Bronchial epithelial cell (primary cell): Measurements from ENCODE around the gene SSUH2. TPM values are rescaled to one million over a fixed set of nuclear protein-coding genes. Genes with fewer than 3 reads are reported as not detected.

Source experiments
- DNase-seq: peaks from one replicate; pipeline ENCODE4 v3.0.0-alpha.2; 2010; ENCODE audit warnings: low read depth
- FAIRE-seq: peaks from 2 replicates; lab custom pipeline; 2011; peaks lifted over from hg19 to GRCh38; lab: Jason Lieb, UNC
- H3K27me3 ChIP-seq: 2 replicates; pipeline ENCODE4 v1.5.1; 2011; ENCODE audit warnings: low read length; ENCODE audit not compliant: control insufficient read depth, insufficient read depth
- H3K36me3 ChIP-seq: 2 replicates; pipeline ENCODE4 v1.5.1; 2011; ENCODE audit warnings: low read length; ENCODE audit not compliant: control insufficient read depth, insufficient read depth
- H3K4me3 ChIP-seq: 2 replicates; pipeline ENCODE4 v1.5.1; 2011; ENCODE audit warnings: mild to moderate bottlenecking, low read depth, low read length, control low read depth
- total RNA-seq: library from RNA; depleted of rRNA; stranded (reverse); fragments of >200 nt; gene quantifications from 2 replicates; pipeline ENCODE4 v1.2.1, GENCODE V29; 2014
- TF ChIP-seq, protein P1 (sequence below): IDR thresholded peaks from 2 replicates; pipeline ENCODE4 v1.5.1; 2011; ENCODE audit warnings: mild to moderate bottlenecking, moderate library complexity, low read length, control low read depth, inconsistent platforms; ENCODE audit not compliant: insufficient read depth, severe bottlenecking

SSUH2 gene
- total RNA-seq, 1 donor from 2014 or later, result 0.26 TPM

DNA sequence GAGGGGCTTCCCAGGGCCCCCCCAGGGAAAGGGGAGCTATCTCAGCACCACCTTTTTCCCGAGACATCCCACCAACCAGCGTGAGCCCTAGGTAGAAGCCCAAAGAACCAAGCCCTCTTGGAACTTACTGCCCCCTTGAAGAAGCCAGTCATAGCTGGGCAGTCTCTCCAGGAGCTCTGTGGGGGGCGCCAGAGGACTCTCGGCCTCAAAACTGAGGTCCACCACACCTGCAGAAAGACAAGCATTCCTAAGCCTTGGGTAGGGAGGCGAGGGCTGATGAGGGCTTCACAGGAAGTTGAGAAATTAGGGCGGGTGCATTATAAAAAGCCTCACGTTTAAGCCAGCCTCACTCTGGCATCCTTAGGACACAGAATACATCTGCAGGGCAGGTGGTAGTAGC lies 9.0 kb downstream of the SSUH2 start:
- no peak overlapping the region for H3K4me3 ChIP-seq
- TF ChIP-seq, protein P1, sequence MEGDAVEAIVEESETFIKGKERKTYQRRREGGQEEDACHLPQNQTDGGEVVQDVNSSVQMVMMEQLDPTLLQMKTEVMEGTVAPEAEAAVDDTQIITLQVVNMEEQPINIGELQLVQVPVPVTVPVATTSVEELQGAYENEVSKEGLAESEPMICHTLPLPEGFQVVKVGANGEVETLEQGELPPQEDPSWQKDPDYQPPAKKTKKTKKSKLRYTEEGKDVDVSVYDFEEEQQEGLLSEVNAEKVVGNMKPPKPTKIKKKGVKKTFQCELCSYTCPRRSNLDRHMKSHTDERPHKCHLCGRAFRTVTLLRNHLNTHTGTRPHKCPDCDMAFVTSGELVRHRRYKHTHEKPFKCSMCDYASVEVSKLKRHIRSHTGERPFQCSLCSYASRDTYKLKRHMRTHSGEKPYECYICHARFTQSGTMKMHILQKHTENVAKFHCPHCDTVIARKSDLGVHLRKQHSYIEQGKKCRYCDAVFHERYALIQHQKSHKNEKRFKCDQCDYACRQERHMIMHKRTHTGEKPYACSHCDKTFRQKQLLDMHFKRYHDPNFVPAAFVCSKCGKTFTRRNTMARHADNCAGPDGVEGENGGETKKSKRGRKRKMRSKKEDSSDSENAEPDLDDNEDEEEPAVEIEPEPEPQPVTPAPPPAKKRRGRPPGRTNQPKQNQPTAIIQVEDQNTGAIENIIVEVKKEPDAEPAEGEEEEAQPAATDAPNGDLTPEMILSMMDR, result no peak
- H3K27me3 ChIP-seq, result no peaks in the 10 kb centered on the region
- H3K36me3 ChIP-seq, result no peaks in the 10 kb centered on the region
- DNase-seq, result no peak
- no peak for FAIRE-seq

DNA sequence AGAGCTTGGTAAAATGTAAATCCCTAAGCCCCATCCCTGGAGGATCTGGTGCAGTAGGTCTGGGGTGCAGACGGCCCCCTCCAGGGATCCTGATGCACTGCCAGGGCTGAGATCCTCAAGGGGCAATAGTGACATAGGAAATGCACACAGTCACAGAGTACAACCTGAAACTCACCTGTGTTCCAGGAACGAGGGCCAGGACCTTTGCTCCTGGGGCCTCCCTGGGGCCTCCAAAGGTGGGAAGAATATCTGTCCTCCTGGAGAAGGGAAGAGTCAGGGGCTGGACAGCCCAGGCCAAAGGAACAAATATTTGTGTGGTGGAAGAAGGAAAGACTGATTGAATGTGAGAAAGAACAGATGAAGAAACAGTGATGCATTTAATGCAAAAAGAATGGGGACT lies 9.5 kb downstream of the SSUH2 start:
- TF ChIP-seq, protein P1, result no peak
- H3K36me3 ChIP-seq, result no peaks in the 10 kb centered on the region
- H3K4me3 ChIP-seq, result no peak overlapping the region
- DNase-seq (no peak), FAIRE-seq (no peak)
- no peaks in the 10 kb centered on the region for H3K27me3 ChIP-seq

DNA sequence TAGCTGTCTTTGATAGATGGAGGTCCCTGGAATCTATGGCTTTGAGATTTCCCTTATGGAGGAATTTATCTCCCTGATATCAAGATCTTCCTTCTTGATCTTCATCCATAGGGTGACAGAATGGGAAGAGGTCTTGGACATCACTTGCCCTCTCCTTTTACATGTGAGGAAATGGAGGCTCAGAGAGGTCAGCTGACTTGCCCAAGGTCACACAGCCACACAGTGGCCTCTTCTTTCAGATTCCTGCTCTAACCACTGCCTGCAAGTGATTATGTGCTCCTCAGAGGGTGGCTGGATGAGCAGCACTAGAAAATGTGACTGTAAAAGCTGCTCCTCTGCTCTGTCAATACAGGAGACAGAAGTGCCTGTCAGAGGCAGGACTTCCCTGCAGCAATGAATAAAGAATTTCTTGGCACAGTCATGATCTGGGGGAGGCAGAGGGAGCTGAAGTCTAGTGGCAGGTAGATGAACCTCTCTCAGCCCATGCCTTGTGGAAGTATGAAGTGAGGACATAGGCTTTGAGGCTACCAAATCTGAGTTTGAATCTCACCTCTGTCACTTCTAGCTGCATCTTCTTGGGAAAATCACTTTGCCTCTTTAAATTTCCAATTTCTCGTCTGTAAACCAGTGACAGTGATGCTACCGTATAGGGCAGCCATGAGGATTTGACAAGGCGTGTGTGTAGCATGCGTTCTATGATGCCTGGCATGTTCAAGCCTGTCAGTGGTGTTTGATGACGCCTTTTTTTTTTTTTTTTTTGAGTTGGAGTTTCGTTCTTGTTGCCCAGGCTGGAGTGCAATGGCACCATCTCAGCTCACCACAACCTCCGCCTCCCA lies 12.0 kb downstream of the SSUH2 start:
- Histone ChIP-seq H3K4me3 (no peak overlapping the region), H3K27me3 (no peaks in the 10 kb centered on the region), H3K36me3 (no peaks in the 10 kb centered on the region)
- TF ChIP-seq, protein P1, result no peak
- FAIRE-seq, result no peak
- DNase-seq, result peak; percentile 89

DNA sequence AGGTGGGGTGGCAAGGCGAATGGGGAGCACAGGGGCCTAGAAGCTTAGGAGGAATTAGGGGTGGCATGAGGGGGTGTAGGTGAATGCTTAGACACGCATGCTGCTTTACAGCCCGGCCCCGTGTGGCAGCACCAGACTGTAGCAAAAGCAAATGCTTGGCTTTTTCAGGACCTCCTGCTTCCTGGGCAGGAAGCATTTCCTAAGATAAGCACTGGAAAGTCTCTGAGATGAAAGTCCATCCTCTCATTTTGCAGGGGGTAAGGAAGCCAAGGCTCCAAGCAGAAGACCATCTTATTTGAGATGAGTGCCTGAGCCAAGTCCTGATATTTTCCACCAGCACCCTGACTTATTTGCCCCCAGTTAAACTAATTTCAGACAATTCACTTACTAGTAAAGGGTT lies 12.9 kb downstream of the SSUH2 start:
- Histone ChIP-seq H3K4me3 (no peak overlapping the region), H3K27me3 (no peaks in the 10 kb centered on the region), H3K36me3 (no peaks in the 10 kb centered on the region)
- FAIRE-seq (no peak), DNase-seq (no peak)
- TF ChIP-seq, protein P1, result no peak

DNA sequence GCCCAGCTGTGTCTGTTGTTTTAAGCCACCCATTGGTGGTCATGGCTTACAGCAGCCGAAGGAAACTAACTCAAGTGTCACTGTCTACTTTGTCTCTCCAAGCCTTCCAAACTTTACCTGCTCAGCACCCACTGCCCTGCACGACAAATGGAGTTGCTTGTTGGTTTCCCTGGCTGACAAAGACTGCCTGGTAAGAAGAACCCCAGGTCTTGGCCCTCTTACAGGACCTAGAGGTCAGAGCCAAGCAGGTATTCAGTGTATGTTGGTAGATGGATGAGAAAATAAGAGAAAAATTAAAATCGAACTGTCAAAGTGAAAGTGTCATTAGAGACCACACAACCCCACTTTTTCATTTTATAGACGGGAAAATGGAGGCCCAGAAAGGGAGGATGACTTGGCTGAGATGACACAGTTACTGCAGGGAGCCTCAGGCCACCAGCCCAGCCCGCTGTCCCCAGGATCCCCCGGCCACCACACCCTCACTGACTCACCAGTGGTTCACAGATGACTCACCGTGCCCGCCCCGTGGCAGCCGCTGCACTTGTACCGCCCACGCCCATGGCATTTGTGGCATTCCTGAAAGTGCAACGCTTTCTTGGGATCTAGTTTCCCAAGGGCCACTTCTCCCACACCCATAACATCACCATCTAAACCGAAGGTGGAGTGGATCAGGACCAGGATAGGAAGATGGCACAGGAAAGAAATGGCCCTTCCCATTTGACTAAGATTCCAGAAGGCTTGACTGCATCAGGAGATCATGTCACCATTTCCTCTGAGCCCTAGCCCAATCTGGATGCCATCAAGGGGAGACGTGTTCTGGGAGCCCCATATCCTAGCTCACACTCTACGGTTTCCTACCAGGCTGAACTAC lies 15.2 kb downstream of the SSUH2 start:
- DNase-seq (peak; percentile 93), FAIRE-seq (peak; percentile 72)
- H3K27me3 ChIP-seq, result no peaks in the 10 kb centered on the region
- H3K36me3 ChIP-seq, result no peaks in the 10 kb centered on the region
- TF ChIP-seq, protein P1, result no peak
- no peak overlapping the region for H3K4me3 ChIP-seq
